Measurements from ENCODE around the gene CASKIN2.

Gene CASKIN2

DNA sequence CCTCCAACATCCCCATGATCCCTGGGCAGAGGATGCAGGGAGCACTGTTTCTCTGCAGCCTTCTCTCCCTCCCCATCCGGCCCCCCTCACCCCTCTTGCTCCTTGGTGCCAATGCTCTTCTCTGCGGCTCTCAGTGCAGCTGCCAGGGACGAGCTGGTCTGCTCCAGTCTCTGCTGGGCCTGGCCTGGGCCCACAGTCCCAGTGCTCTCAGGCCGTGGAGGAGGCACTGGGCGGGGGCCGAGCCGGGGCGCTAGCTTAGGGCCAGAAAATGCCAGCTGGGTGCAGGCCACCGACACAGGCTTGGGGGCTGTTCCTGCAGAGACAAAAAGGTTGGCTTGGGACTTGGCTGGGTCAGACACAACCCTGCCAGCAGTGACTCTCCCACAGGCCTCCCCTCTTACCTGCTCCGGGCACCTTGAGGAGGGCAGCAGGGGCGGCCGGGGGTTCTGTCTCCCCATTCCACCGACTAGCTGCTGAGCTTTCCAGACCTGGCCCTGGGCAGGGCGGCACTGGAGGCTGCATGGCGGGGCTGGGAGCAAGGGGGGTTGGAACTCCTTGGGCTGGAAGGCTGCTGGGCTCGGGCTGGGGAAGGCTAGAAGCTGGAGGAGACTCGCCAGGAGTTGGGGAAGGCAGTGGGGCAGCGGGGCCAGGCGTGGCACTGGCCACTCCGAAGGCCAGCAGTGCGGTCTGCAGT is 13.8 kb downstream of the CASKIN2 start:
- Histone ChIP-seq H3K4me1 (ENCODE audit: low read length) (no peaks in the 10 kb centered on the region), H4K20me1 (ENCODE audit: insufficient read depth, low read length) (peaks cover 2% of the 10 kb centered on the region; the same call in 1 of the 2 replicates), H3K4me2 (ENCODE audit: low read length) (no peak overlapping the region), H3K4me3 (ENCODE audit: low read length) (no peak overlapping the region), H3K27ac (ENCODE audit: low read length) (no peak overlapping the region), H3K9me3 (ENCODE audit: insufficient read depth, low read length) (no peaks in the 10 kb centered on the region), H3K36me3 (replicated peaks; ENCODE audit: low read depth, low read length) (no peaks in the 10 kb centered on the region), H3K27me3 (ENCODE audit: low read depth, low read length) (no peaks in the 10 kb centered on the region), H3K79me2 (ENCODE audit: low read length) (no peaks in the 10 kb centered on the region), H3K9ac (ENCODE audit: low read length) (no peak overlapping the region), H2AFZ (ENCODE audit: low read depth, low read length) (no peak overlapping the region)
- TF ChIP-seq, protein P1, sequence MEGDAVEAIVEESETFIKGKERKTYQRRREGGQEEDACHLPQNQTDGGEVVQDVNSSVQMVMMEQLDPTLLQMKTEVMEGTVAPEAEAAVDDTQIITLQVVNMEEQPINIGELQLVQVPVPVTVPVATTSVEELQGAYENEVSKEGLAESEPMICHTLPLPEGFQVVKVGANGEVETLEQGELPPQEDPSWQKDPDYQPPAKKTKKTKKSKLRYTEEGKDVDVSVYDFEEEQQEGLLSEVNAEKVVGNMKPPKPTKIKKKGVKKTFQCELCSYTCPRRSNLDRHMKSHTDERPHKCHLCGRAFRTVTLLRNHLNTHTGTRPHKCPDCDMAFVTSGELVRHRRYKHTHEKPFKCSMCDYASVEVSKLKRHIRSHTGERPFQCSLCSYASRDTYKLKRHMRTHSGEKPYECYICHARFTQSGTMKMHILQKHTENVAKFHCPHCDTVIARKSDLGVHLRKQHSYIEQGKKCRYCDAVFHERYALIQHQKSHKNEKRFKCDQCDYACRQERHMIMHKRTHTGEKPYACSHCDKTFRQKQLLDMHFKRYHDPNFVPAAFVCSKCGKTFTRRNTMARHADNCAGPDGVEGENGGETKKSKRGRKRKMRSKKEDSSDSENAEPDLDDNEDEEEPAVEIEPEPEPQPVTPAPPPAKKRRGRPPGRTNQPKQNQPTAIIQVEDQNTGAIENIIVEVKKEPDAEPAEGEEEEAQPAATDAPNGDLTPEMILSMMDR (IDR thresholded peaks at IDR 0.05; ENCODE audit: low read depth, low read length) = no peak
- TF ChIP-seq EZH2phosphoT487 (IDR thresholded peaks at IDR 0.05; ENCODE audit: low read depth) = no peak

- Histone ChIP-seq H3K27ac (ENCODE audit: low read length) (no peak overlapping the region), H3K36me3 (replicated peaks; ENCODE audit: low read depth, low read length) (no peaks in the 10 kb centered on the region), H2AFZ (ENCODE audit: low read depth, low read length) (no peak overlapping the region), H4K20me1 (ENCODE audit: insufficient read depth, low read length) (peaks cover 2% of the 10 kb centered on the region; the same call in 1 of the 2 replicates), H3K9me3 (ENCODE audit: insufficient read depth, low read length) (no peaks in the 10 kb centered on the region), H3K27me3 (ENCODE audit: low read depth, low read length) (no peaks in the 10 kb centered on the region), H3K4me1 (ENCODE audit: low read length) (no peaks in the 10 kb centered on the region), H3K79me2 (ENCODE audit: low read length) (no peaks in the 10 kb centered on the region), H3K4me3 (ENCODE audit: low read length) (no peak overlapping the region), H3K9ac (ENCODE audit: low read length) (no peak overlapping the region), H3K4me2 (ENCODE audit: low read length) (no peak overlapping the region)
- no peak for TF ChIP-seq EZH2phosphoT487 (IDR thresholded peaks at IDR 0.05; ENCODE audit: low read depth)
- TF ChIP-seq, protein P1 (IDR thresholded peaks at IDR 0.05; ENCODE audit: low read depth, low read length) = no peak
Observed at GRCh38 chr17:75500419-75501216, 14.7 kb downstream of the CASKIN2 start.

GRCh38 chr17:75499313-75500022 is 15.9 kb downstream of the CASKIN2 start:
- no peak overlapping the region for H3K27ac ChIP-seq (ENCODE audit: low read length)
- H3K4me2 ChIP-seq (ENCODE audit: low read length) = no peak overlapping the region

More at GRCh38 chr17:75499313-75500022, 15.9 kb downstream of the CASKIN2 start:
- Histone ChIP-seq H3K27me3 (ENCODE audit: low read depth, low read length) (no peaks in the 10 kb centered on the region), H3K9me3 (ENCODE audit: insufficient read depth, low read length) (no peaks in the 10 kb centered on the region), H3K4me3 (ENCODE audit: low read length) (no peak overlapping the region), H3K36me3 (replicated peaks; ENCODE audit: low read depth, low read length) (no peaks in the 10 kb centered on the region), H2AFZ (ENCODE audit: low read depth, low read length) (no peak overlapping the region), H3K79me2 (ENCODE audit: low read length) (no peaks in the 10 kb centered on the region), H4K20me1 (ENCODE audit: insufficient read depth, low read length) (peaks cover under 1% of the 10 kb centered on the region; the same call in 1 of the 2 replicates), H3K4me1 (ENCODE audit: low read length) (no peaks in the 10 kb centered on the region), H3K9ac (ENCODE audit: low read length) (no peak overlapping the region)
- no peak for TF ChIP-seq EZH2phosphoT487 (IDR thresholded peaks at IDR 0.05; ENCODE audit: low read depth)
- TF ChIP-seq, protein P1 (IDR thresholded peaks at IDR 0.05; ENCODE audit: low read depth, low read length) = no peak

All from OCI-LY3 (cell line).